GM18873 (cell line): ENCODE measurements around the gene SPSB3.
"Not testable (repeated sequence)": the region's sequence is repeated elsewhere in the genome, so short reads cannot be mapped to it uniquely, and the experiment has no call there.

Source experiments
- ATAC-seq: cut with Tn5 transposase; IDR thresholded peaks from one replicate; pipeline ENCODE4 v1.9.1; 2021; ENCODE audit warnings: mild to moderate bottlenecking, moderate library complexity, moderate number of reproducible peaks; ENCODE audit not compliant: unreplicated experiment, low FRiP score

SPSB3 gene

DNA sequence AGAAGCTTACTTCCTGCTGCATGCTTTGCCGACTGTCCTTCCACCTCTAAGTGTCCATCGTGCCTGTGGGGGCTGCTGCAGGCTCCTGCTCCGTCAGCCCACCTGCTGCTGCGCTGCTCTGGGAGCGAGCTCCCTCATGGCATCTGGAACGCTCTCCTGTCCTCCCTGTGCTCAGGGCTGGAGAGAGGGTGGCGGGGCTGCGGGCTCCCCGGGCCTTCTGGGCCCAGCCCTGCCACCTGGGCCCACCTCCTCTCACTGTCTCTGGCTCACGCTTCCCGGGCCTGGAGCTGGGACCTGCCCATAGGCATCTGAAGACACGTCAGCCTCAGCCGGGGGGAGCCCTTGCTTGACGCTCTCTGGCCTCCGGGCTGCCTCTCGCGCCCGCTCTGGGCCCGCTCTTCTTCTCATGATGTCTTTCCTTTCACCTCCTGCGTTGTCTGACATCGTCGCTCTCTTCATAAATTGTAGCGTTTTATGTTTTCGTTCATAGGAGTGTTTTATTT is 38.0 kb downstream of the SPSB3 start:
- ATAC-seq, result no peak

DNA sequence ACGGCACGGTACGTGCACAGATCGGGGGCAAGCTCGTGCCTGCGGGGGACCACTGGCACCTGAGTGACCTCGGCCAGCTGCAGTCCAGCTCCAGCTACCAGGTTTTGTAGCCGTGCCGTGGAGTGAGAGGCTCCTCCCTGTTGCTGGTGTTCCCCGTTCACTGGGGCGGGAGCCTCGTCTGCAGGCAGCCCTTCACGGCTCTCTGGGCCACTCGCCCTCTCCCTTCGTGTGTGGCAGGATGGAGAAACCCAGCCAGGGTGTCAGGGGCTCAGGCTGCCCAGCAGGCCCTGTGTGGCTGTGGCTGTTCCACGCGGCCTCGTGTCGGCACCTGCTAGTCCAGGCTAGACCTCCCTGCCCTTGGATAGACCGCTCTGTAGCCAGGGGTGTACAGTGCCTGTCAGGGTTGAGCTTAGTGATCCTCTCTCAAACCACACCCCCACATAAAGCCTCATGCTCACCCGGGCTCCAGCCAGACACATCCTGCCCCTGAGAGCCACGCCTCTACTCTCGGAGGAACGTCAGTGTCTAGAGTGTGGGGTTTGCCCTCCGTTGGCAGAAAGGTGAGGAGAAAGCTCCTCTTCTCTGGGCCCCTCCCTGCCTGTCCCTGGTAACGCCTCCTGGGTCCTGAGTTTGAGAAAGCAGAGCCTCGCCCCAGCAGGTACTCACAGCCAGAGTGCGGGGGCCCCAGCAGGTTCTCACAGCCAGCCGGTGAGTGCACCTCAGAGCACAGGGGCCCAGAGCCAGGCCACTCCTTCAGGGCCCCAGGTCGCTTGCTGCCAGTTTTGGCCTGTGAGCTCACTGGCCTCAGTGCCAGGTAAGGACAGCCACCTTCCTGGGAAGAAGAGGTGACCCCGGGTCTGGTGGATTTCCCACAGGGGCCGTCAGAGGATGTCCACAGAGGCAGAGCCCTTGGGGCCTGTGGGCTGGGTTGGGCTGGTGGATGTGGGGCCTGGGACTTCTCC is 38.7 kb downstream of the SPSB3 start:
- ATAC-seq, result no peak

DNA sequence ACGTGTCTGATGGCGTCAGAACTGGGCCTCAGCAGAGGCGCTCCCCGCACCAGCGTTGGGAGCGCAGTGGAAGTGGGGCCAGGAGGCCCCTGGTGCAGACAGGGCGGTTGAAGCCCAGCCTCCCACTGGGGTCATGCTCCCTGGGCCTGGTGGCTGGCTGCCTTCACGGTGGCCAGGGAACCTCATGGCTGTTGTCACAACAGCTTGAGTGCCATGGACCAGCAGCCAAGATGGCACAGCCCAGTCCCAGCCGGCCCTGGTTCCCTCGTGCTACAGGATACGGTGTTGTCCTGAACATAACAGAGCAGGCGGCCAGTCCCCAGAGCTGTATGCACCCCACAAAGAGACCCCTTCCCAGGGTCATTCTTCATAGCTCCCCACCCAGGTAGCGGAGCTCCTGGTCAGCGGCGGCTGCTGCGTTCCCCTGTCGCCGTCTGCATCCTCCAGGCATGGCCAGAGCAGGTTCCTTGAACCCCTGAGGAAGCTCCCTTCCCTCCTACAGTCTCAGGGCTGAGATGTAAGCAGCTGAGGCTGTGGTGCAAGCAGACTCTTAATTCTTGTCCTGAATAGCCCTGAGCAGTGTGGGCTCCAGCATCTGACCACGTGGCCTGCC is 40.7 kb downstream of the SPSB3 start:
- no peak for ATAC-seq

DNA sequence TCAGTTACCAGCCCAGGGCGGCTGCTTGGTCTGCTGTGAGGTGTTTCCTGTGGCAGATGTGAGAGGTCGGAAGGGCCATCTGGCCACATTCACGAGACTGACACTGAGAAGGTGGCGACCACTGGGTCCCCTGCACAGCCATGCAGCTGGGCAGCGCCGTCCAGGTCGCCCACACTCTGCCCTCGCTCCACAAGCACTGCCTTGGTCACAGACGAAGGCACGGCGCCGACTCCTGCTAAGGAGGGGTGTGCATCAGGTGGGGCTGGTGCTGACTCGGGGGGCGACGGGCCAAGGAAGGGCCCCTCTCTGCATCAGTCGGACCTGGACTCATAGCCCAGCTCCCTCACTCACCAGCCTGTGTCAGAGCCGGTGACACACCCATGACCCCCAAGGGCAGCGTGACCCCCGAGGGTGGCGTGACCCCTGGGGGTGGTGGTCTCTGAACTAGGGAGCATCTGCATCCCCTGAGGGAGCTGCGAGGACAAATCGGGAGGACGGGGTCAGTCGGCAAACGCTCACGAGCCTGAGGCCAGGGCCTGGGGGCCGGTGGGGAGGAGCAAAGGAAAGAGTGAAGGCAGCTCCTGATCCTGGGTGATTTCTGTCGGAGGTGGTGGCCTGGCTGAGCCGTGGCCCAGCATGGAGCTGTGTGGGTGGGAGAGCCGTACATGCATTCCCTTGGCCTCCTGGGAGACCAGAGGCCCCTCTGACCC is 41.4 kb downstream of the SPSB3 start:
- ATAC-seq, result no peak

DNA sequence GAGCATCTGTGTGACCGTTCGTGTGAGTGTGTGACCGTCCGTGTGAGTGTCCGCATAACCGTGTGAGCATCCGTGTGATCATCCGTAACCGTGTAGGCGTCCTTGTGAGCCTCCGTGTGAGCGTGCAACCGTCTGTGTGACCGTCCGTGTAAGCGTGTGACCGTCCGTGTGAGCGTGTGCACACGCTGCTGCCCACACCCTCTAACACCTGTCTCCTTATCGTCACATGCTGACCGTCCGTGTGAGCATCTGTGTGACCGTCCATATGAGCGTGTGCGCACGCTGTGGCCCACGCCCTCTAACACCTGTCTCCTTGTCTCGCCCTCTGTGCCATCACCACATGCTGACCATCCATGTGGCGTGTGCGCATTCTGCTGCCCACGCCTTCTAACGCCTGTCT is 42.1 kb downstream of the SPSB3 start:
- ATAC-seq, result no peak

DNA sequence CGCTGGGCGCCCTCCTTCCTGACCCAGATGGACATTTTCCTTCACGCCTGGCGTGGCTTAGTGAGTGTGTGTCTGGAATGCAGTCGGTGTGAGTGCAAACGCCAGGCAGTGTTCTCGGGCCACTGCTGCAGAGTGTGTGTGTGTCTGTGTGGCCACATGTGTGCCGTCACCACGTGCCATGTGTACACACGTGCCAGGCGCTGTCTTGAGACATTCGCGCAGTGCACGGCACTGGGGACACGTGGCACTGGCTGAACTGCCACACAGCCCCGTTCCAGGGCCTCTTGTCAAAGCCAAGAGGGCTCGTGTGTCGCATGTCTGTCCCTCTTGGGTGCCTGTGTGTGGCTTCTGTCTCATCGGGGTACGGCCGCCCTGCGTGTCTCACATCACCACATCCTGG is 47.6 kb downstream of the SPSB3 start:
- ATAC-seq, result no peak

DNA sequence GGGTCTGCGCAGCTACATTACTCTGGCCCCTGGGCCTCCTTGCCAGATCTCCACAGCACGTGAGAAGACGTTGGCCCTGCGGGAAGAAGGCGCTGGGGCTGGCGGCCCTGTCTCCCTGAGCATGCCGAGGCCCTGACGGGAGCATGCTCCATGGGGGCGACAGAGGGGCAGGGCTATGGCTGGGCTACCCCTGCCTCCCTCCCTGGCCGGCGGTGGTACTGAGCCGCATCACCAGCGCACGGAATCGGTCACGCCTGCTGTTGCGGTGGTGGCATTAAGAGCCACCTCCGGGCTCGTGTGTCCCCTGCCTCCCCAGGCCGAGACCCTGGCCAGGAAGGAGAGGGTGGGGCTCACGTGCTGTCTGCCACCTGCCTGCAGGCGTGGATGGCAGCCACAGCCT is 48.2 kb downstream of the SPSB3 start:
- ATAC-seq, result no peak

DNA sequence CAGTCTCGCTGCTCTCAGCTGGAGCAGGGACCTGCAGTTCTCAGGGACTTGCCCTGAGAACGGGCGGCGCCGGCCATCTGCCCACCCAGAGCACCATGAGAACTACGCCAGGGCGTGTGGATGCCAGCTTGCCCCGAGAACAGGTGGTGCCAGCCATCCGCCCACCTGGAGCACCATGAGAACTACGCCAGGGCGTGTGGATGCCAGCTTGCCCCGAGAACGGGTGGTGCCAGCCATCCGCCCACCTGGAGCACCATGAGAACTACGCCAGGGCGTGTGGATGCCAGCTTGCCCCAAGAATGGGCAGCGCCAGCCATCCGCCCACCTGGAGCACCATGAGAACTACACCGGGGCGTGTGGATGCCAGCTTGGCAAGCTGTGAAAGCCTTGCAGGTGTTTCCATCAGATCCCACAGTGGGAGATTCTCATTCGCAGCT is 49.8 kb downstream of the SPSB3 start:
- ATAC-seq, result not testable (repeated sequence)

DNA sequence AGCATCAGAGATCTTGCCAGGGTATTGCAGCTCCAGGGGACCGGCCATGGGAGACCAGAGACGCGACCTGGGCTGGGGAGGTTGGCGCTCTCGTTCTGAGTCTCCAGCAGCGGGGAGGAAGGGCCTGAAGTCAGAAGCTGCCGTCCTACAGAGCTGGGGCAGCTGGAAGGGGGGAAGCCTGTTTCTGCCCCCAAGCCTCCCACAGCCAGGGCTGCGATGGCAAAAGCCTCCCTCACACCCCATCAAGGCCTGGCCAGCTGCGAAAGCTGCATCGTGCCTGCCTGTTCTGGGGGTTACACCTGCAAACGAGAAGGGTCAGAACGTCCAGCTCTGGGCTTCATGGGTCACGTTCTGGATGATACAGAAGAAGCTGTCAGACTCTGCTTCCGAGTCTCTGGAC is 50.3 kb downstream of the SPSB3 start:
- no peak for ATAC-seq

DNA sequence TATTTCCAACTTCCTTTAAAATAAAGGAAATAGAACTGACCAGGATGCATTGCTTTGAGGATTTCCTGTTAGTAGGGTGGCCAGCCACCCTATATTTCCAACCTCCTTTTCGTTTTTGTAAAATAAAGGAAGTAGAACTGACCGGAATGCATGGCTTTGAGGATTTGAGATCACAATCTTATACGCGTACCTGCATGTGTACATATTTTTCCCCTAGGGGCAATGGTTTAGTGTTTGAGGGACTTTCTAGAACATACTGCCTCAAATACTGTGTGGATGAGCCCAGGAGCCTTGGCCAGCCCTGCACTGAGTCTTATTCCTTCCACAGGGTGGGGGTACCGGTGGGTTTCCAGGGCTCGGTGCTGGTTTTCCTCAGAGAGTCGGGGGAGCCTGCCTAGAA is 50.8 kb downstream of the SPSB3 start:
- no peak for ATAC-seq

DNA sequence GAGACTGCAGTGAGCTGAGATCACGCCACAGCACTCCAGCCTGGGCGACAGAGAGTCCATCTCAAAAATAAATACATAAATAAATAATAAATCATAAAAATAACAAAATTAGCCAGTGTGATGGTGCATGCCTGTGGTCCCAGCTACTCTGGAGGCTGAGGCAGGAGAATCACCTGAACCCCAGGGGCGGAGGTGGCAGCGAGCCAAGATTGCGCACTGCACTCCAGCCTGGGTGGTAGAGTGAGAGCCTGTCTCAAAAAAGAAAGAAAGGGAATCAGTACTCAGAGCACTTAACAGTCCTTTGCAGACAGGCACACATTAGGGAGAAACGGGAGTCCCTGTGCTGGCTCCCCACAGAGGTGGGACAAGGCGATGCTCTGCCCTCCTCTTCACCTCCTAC is 51.3 kb downstream of the SPSB3 start:
- no peak for ATAC-seq

DNA sequence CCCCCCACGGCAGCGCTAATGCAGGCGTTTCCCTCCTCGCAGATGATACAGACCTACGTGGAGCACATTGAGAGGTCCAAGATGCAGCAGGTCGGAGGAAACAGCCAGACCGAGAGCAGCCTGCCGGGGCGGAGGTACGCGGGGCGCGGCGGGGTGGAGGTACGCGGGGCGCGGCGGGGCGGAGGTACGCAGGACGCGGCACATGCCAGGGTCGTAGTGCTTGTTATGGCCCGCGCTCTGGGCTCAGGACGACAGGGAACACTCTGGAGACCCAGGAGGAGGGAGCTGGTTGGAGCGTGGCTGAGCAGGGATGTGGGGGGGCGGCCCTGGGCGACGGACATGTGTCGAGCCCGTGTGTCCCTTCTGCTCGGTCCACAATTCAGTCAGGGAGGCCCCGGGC is 52.9 kb downstream of the SPSB3 start:
- no peak for ATAC-seq

DNA sequence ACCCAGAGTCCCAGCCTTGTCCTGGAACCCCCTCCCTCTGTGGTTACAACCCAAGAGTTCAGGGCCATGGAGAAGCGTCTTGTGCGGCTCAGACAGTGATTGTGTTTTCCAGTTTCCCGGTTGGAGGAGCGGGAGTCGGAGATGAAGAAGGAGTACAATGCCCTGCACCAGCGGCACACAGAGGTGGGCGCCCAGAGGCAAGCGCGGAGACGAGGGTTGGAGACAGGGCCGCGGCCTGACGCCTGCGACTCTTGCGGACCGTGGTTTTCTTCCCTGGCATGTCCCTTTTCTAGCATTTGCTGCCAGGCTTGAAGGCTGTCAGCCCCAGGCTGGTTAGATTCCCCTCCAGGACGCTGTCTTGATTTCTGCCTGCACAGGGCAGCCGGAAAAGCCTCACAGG is 53.3 kb downstream of the SPSB3 start:
- no peak for ATAC-seq

DNA sequence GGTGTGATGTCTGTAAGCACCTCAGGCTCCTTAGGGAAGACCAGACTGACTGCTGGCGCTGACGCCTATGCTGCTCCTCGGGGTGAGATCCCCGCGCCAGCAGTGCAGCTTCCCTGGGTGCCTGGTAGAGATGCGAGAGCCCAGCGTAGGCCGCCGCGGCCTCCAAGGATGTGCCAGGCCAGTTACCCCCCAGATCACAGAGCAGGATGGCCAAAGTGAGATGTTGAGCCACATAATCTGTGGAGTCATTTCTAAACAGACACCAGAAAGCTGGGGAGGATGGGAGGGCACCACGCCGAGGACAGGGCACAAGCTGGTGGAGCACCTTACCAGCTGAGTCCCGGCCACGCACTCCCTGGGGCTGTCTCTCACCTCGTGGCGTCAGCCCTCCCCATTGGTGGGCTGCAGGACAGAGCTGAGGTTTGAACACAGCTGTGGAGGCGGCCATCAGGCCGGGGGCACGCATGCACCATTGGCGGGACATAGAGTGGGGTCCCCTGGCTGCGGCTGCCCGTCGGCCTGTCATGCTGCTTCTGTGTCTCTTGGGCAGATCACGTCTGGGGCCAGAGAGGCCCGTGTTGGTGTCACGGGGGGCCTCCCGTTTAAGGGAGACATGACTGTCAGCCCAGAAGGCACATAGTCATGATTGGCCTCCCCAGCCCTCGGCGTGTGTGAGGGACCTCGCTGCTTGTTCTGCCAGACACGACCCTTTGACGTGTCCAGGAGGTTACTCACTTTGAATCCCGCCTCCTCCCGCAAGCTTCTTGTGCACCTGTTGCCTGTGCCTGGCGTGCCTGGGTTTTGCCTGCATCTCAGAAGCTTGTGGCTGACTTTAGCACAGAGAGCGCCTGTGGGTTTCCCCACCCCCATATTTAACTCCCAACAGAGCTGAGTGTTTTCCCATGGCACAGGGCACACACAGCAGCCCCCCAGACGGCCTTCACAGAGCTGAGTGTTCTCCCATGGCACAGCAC is 54.4 kb downstream of the SPSB3 start:
- ATAC-seq, result no peak
